Measurements from ENCODE around the gene SELENON.

SELENON gene

GRCh38 chr1:25793585-25794170 lies 6.3 kb upstream of the SELENON start:
- DNase-seq (ENCODE audit: low read depth in 2 of 2) = no peak

- DNase-seq (ENCODE audit: low read depth in 2 of 2) = no peak
Observed at GRCh38 chr1:25794325-25794724, 5.7 kb upstream of the SELENON start.

GRCh38 chr1:25795211-25795610 lies 4.8 kb upstream of the SELENON start:
- no peak for DNase-seq (ENCODE audit: low read depth in 2 of 2)

GRCh38 chr1:25795946-25796810 lies 3.8 kb upstream of the SELENON start:
- no peak for DNase-seq (ENCODE audit: low read depth in 2 of 2)

- DNase-seq (ENCODE audit: low read depth in 2 of 2) = peak; percentile 32 to 72
Observed at GRCh38 chr1:25796811-25797458, 3.1 kb upstream of the SELENON start.

GRCh38 chr1:25797939-25798338 lies 2.1 kb upstream of the SELENON start:
- DNase-seq (ENCODE audit: low read depth in 2 of 2) = no peak

- DNase-seq (ENCODE audit: low read depth in 2 of 2) = no peak
Observed at GRCh38 chr1:25798666-25799351, 1.2 kb upstream of the SELENON start.

GRCh38 chr1:25799352-25799934 lies 550 bp upstream of the SELENON start:
- no peak for DNase-seq (ENCODE audit: low read depth in 2 of 2)

GRCh38 chr1:25800703-25801377 lies 847 bp downstream of the SELENON start:
- DNase-seq (ENCODE audit: low read depth in 2 of 2) = no peak

GRCh38 chr1:25802915-25803314 lies 2.9 kb downstream of the SELENON start:
- no peak for DNase-seq (ENCODE audit: low read depth in 2 of 2)

- no peak for DNase-seq (ENCODE audit: low read depth in 2 of 2)
Observed at GRCh38 chr1:25803368-25803767, 3.4 kb downstream of the SELENON start.

- no peak for DNase-seq (ENCODE audit: low read depth in 2 of 2)
Observed at GRCh38 chr1:25804244-25804963, 4.4 kb downstream of the SELENON start.

- no peak for DNase-seq (ENCODE audit: low read depth in 2 of 2)
Observed at GRCh38 chr1:25804964-25805862, 5.2 kb downstream of the SELENON start.

- DNase-seq (ENCODE audit: low read depth in 2 of 2) = no peak
Observed at GRCh38 chr1:25805863-25806225, 5.9 kb downstream of the SELENON start.

GRCh38 chr1:25806418-25806817 lies 6.4 kb downstream of the SELENON start:
- no peak for DNase-seq (ENCODE audit: low read depth in 2 of 2)

- no peak for DNase-seq (ENCODE audit: low read depth in 2 of 2)
Observed at GRCh38 chr1:25807480-25808390, 7.7 kb downstream of the SELENON start.

GRCh38 chr1:25808481-25809244 lies 8.7 kb downstream of the SELENON start:
- DNase-seq (ENCODE audit: low read depth in 2 of 2) = no peak

Measured in stimulated activated CD8-positive, alpha-beta memory T cell treated with anti-CD3 and anti-CD28 coated beads, Interleukin-7, amount 100 ng/mL, for 1 hour (primary cell).